B cell (primary cell): Measurements from ENCODE around the gene GNAT3. TPM values are rescaled to one million over a fixed set of nuclear protein-coding genes. Genes with fewer than 3 reads are reported as not detected.

Experiments used
- ATAC-seq: fragments of 200-7000 bp; cut with Tn5 transposase; one replicate; pipeline ENCODE4 v1.10.0; 2021; ENCODE audit warnings: low read depth, mild to moderate bottlenecking, moderate number of reproducible peaks, moderate library complexity
- CTCF ChIA-PET: fragments of 350-600 bp; sonication (Branson Sonifier 250); formaldehyde crosslinking; loops from one replicate; lab custom pipeline; 2021; ENCODE audit warnings: antibody characterized with exemption, inconsistent platforms; lab: Charles Lee
- POLR2A ChIA-PET: fragments of 350-600 bp; sonication (Branson Sonifier 250); formaldehyde crosslinking; loops from one replicate; lab custom pipeline; 2021; ENCODE audit warnings: antibody characterized with exemption; lab: Charles Lee
- DNase-seq: peaks from one replicate; pipeline ENCODE4 v3.0.0; 2013
- H2AFZ ChIP-seq: 2 replicates; pipeline ENCODE4 v1.6.1; 2012; ENCODE audit warnings: mild to moderate bottlenecking, low read depth, low read length; ENCODE audit not compliant: insufficient read depth, poor library complexity, severe bottlenecking
- H3K27ac ChIP-seq, 2 donors: 1 replicate in 1 of 2; 2 replicates in 1 of 2; pipeline ENCODE4 v1.5.1; 2012 to 2013; ENCODE audit warnings: low read length in 2 of 2, mild to moderate bottlenecking in 2 of 2, moderate library complexity in 1 of 2
- H3K27me3 ChIP-seq, 4 experiments: fragments of 200-600 bp in 1 of 4; sonication (generic) in 1 of 4; replicated peaks in 1 of 4; 1 replicate in 2 of 4; 2 replicates in 2 of 4; pipeline versions ENCODE4 v1.6.1 to v1.7.0; 2013 to 2016; ENCODE audit warnings: low read length in 3 of 4, mild to moderate bottlenecking in 2 of 4, mixed read lengths in 1 of 4, moderate library complexity in 1 of 4; ENCODE audit not compliant: insufficient read depth in 4 of 4, control insufficient read depth in 3 of 4; ENCODE audit errors: control extremely low read depth in 1 of 4
- H3K36me3 ChIP-seq, 2 experiments: replicated peaks in 1 of 2; 1 replicate in 1 of 2; 2 replicates in 1 of 2; pipeline versions ENCODE4 v1.6.1 to v1.7.1; 2013; ENCODE audit warnings: low read length in 1 of 2; ENCODE audit not compliant: insufficient read depth in 2 of 2, control insufficient read depth in 1 of 2; ENCODE audit errors: control extremely low read depth in 1 of 2, extremely low read depth in 1 of 2
- H3K4me1 ChIP-seq, 2 donors: fragments of 200-600 bp in 1 of 2; sonication (generic) in 1 of 2; 1 replicate in 1 of 2; 2 replicates in 1 of 2; pipeline versions ENCODE4 v1.5.1 to v1.6.1; 2013 to 2017; ENCODE audit warnings: low read length in 2 of 2; ENCODE audit not compliant: control insufficient read depth in 2 of 2, insufficient read depth in 2 of 2
- H3K4me2 ChIP-seq: replicated peaks from 2 replicates; pipeline ENCODE3; 2012; ENCODE audit warnings: mild to moderate bottlenecking, low read depth, low read length; ENCODE audit not compliant: poor library complexity, severe bottlenecking
- H3K4me3 ChIP-seq, 5 experiments: fragments of 200-600 bp in 1 of 5; sonication (generic) in 1 of 5; 1 replicate in 3 of 5; 2 replicates in 2 of 5; pipeline versions ENCODE4 v1.5.1 to v1.7.0; 2011 to 2016; ENCODE audit warnings: low read length in 4 of 5, mild to moderate bottlenecking in 4 of 5, low read depth in 2 of 5, control low read depth in 1 of 5, moderate library complexity in 1 of 5; ENCODE audit not compliant: insufficient read depth in 1 of 5; ENCODE audit errors: control extremely low read depth in 1 of 5, extremely low read depth in 1 of 5
- H3K79me2 ChIP-seq: fragments of 200-600 bp; sonication (generic); one replicate; pipeline ENCODE4 v1.6.0; 2016; ENCODE audit warnings: low read length; ENCODE audit not compliant: control insufficient read depth, insufficient read depth
- H3K9ac ChIP-seq: fragments of 200-600 bp; sonication (generic); 2 replicates; pipeline ENCODE4 v1.6.1; 2017; ENCODE audit warnings: mild to moderate bottlenecking, low read length, moderate library complexity
- H3K9me3 ChIP-seq, 3 donors: one replicate each; pipeline versions ENCODE4 v1.6.1 to v1.7.1; 2013; ENCODE audit warnings: low read length in 2 of 3; ENCODE audit not compliant: control insufficient read depth in 2 of 3, insufficient read depth in 1 of 3; ENCODE audit errors: control extremely low read depth in 1 of 3
- H4K20me1 ChIP-seq: 2 replicates; pipeline ENCODE4 v1.6.0; 2012; ENCODE audit warnings: mild to moderate bottlenecking, low read length; ENCODE audit not compliant: insufficient read depth, control insufficient read depth, poor library complexity, severe bottlenecking
- H3K27ac Mint-ChIP-seq: one replicate; pipeline ENCODE4 v1.8.0; 2021; ENCODE audit warnings: mixed read lengths
- H3K27me3 Mint-ChIP-seq: one replicate; pipeline ENCODE4 v1.8.0; 2021; ENCODE audit warnings: mixed read lengths
- H3K4me1 Mint-ChIP-seq: one replicate; pipeline ENCODE4 v1.8.0; 2021; ENCODE audit warnings: mixed read lengths
- H3K4me3 Mint-ChIP-seq: one replicate; pipeline ENCODE4 v1.8.0; 2021; ENCODE audit warnings: mixed read lengths
- H3K9me3 Mint-ChIP-seq: one replicate; pipeline ENCODE4 v1.8.0; 2022; ENCODE audit warnings: mixed read lengths; ENCODE audit not compliant: insufficient read depth
- EZH2 ChIP-seq: IDR thresholded peaks from 2 replicates; pipeline ENCODE4 v1.6.1; 2012; ENCODE audit warnings: borderline replicate concordance, low read depth, mild to moderate bottlenecking, moderate library complexity, low read length; ENCODE audit not compliant: insufficient read depth, poor library complexity, severe bottlenecking
- WGBS: methylation state at CpG from one replicate; pipeline ENCODE4 v1.1.5; 2013; ENCODE audit warnings: missing lambda C conversion rate; ENCODE audit not compliant: insufficient coverage; 5-methylcytosine and 5-hydroxymethylcytosine counted together
- intact Hi-C: fragments of 100-400 bp; cut with micrococcal nuclease; formaldehyde crosslinking; loops from one replicate; pipeline ENCODE4 v1.10.0; 2022
- polyA plus RNA-seq: library from polyadenylated mRNA; depleted of rRNA; stranded (reverse); fragments of >200 nt; gene quantifications from 2 replicates; pipeline ENCODE4 v1.2.3, GENCODE V29; 2012
- total RNA-seq, 2 donors: library from RNA; stranded (reverse); fragments of 120-200 nt in 1 of 2; gene quantifications; 1 replicate in 1 of 2; 2 replicates in 1 of 2; pipeline versions ENCODE4 v1.2.3 to v1.2.4, GENCODE V29; 2013 to 2022
- TF ChIP-seq, protein P1 (sequence below): fragments of 200-600 bp; IDR thresholded peaks from one replicate; pipeline ENCODE4 v1.8.0; 2022; ENCODE audit warnings: antibody characterized with exemption, mild to moderate bottlenecking

The GNAT3 gene
- total and polyA plus RNA-seq, 2 donors (not counting 1 experiment from before 2014, with no cell fraction given): not detected

DNA sequence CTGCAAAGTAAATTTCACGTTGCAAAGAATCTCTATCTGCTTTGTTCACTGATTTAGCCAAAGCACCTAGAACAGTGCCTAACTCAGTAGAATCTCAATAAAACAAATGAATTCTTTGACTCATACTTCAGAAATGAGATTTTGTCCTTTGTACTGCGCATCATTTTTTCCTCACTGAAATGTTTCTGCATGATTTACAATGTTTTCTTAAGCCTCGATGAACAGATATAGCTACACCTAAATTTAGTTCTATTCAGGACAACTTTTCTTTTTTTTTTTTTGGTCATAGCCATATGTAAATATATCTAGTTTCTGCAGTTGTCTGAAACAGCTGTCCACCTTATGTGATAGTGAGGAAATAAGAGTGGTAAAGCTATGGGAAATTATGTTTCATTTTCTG is 15.3 kb downstream of the GNAT3 start:
- ATAC-seq (no peak), DNase-seq (no peak)
- ChIA-PET CTCF (no interaction called here), POLR2A (no interaction called here)
- H3K9me3 Mint-ChIP-seq: no peaks in the 10 kb centered on the region
- no peak for TF ChIP-seq EZH2
- TF ChIP-seq, protein P1, sequence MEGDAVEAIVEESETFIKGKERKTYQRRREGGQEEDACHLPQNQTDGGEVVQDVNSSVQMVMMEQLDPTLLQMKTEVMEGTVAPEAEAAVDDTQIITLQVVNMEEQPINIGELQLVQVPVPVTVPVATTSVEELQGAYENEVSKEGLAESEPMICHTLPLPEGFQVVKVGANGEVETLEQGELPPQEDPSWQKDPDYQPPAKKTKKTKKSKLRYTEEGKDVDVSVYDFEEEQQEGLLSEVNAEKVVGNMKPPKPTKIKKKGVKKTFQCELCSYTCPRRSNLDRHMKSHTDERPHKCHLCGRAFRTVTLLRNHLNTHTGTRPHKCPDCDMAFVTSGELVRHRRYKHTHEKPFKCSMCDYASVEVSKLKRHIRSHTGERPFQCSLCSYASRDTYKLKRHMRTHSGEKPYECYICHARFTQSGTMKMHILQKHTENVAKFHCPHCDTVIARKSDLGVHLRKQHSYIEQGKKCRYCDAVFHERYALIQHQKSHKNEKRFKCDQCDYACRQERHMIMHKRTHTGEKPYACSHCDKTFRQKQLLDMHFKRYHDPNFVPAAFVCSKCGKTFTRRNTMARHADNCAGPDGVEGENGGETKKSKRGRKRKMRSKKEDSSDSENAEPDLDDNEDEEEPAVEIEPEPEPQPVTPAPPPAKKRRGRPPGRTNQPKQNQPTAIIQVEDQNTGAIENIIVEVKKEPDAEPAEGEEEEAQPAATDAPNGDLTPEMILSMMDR: no peak
- H3K27me3 Mint-ChIP-seq: no peaks in the 10 kb centered on the region
- Histone ChIP-seq H3K27me3 (no peaks in the 10 kb centered on the region), H3K4me2 (no peak overlapping the region), H3K9me3 (no peaks in the 10 kb centered on the region), H3K27ac (no peak overlapping the region), H4K20me1 (no peaks in the 10 kb centered on the region), H3K9ac (no peak overlapping the region), H3K36me3 (no peaks in the 10 kb centered on the region), H2AFZ (no peak overlapping the region), H3K4me3 (no peak overlapping the region), H3K79me2 (no peaks in the 10 kb centered on the region), H3K4me1 (no peaks in the 10 kb centered on the region)
- H3K4me1 Mint-ChIP-seq: no peaks in the 10 kb centered on the region
- no peak overlapping the region for H3K4me3 Mint-ChIP-seq
- intact Hi-C loops: no loop called here
- H3K27ac Mint-ChIP-seq: no peak overlapping the region
- no CpG with 5 or more reads among the region's 3 CpGs for WGBS

DNA sequence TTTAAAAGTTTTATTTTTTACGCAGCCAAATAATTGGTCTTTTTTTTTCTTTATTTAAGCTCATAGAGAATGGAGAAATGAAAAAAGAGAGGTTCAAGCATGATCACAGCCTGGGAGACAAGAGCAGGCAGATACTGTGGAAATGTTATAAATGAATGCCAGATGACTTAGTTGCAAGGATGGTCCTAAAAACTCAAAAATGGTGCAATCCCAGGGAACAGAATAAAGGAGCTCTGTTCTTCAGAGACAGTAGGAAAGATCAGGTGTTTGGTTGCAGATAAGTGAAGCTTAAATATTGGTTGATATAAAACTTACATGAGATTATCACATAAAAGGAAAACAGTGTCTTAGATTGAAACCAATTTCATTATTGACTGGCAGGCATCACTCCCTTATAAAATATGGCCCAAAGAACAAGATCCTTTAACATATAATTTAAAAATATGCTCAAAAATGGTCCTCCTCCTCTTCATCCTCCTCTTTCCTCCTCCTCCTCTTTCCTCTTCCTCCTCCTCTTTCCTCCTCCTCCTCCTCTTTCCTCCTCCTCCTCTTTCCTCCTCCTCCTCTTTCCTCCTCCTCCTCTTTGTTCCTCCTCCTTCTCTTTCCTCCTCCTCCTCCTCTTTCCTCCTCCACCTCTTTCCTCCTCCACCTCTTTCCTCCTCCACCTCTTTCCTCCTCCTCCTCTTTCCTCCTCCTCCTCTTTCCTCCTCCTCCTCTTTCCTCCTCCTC is 18.6 kb downstream of the GNAT3 start:
- no peaks in the 10 kb centered on the region for H3K4me1 ChIP-seq
- no peak for DNase-seq
- no peak overlapping the region for H3K4me3 Mint-ChIP-seq
- POLR2A ChIA-PET: no interaction called here
- no peak for TF ChIP-seq EZH2
- TF ChIP-seq, protein P1: no peak
- no peak overlapping the region for H3K4me3 ChIP-seq
- H3K9ac ChIP-seq: no peak overlapping the region
- no peaks in the 10 kb centered on the region for H3K79me2 ChIP-seq
- H3K9me3 Mint-ChIP-seq: no peaks in the 10 kb centered on the region
- no peak overlapping the region for H3K4me2 ChIP-seq
- ATAC-seq: no peak
- CTCF ChIA-PET: no interaction called here
- H3K27ac ChIP-seq: no peak overlapping the region
- WGBS: no CpG with 5 or more reads among the region's 1 CpG
- no peaks in the 10 kb centered on the region for H3K27me3 ChIP-seq
- H4K20me1 ChIP-seq: no peaks in the 10 kb centered on the region
- H3K4me1 Mint-ChIP-seq: no peaks in the 10 kb centered on the region
- no peaks in the 10 kb centered on the region for H3K9me3 ChIP-seq
- H3K27me3 Mint-ChIP-seq: no peaks in the 10 kb centered on the region
- H3K36me3 ChIP-seq: no peaks in the 10 kb centered on the region
- intact Hi-C loops: no loop called here
- H3K27ac Mint-ChIP-seq: no peak overlapping the region
- no peak overlapping the region for H2AFZ ChIP-seq
